Kidney epithelial cell (primary cell): ENCODE data around the gene PPP6R1. TPM values are rescaled to one million over a fixed set of nuclear protein-coding genes. Genes with fewer than 3 reads are reported as not detected.

Experiments
- DNase-seq: peaks from one replicate; pipeline ENCODE4 v3.0.0-alpha.2; 2010; ENCODE audit warnings: low read depth
- H3K27me3 ChIP-seq: 2 replicates; pipeline ENCODE4 v1.6.0; 2011; ENCODE audit warnings: low read length; ENCODE audit not compliant: control insufficient read depth, insufficient read depth
- H3K36me3 ChIP-seq: 2 replicates; pipeline ENCODE4 v1.5.1; 2011; ENCODE audit warnings: low read length; ENCODE audit not compliant: control insufficient read depth, insufficient read depth
- H3K4me3 ChIP-seq: 2 replicates; pipeline ENCODE4 v1.5.1; 2011; ENCODE audit warnings: low read depth, mild to moderate bottlenecking, control low read depth, low read length
- total RNA-seq: library from RNA; depleted of rRNA; stranded (reverse); fragments of >200 nt; gene quantifications from 2 replicates; pipeline ENCODE4 v1.2.3, GENCODE V29; 2015
- TF ChIP-seq, protein P1 (sequence below): IDR thresholded peaks from 2 replicates; pipeline ENCODE4 v1.5.1; 2011; ENCODE audit warnings: mild to moderate bottlenecking, moderate library complexity, low read length, control low read depth, inconsistent platforms; ENCODE audit not compliant: insufficient read depth, poor library complexity, severe bottlenecking

PPP6R1 gene
- total RNA-seq, 1 donor from 2014 or later, result 41.5 TPM

- Histone ChIP-seq H3K27me3 (no peaks in the 10 kb centered on the region), H3K36me3 (peaks cover 2% of the 10 kb centered on the region), H3K4me3 (no peak overlapping the region)
- no peak for DNase-seq
- TF ChIP-seq, protein P1, sequence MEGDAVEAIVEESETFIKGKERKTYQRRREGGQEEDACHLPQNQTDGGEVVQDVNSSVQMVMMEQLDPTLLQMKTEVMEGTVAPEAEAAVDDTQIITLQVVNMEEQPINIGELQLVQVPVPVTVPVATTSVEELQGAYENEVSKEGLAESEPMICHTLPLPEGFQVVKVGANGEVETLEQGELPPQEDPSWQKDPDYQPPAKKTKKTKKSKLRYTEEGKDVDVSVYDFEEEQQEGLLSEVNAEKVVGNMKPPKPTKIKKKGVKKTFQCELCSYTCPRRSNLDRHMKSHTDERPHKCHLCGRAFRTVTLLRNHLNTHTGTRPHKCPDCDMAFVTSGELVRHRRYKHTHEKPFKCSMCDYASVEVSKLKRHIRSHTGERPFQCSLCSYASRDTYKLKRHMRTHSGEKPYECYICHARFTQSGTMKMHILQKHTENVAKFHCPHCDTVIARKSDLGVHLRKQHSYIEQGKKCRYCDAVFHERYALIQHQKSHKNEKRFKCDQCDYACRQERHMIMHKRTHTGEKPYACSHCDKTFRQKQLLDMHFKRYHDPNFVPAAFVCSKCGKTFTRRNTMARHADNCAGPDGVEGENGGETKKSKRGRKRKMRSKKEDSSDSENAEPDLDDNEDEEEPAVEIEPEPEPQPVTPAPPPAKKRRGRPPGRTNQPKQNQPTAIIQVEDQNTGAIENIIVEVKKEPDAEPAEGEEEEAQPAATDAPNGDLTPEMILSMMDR, result no peak
These were observed 13.3 kb upstream of the PPP6R1 start for GRCh38 chr19:55272142-55272541.

DNA sequence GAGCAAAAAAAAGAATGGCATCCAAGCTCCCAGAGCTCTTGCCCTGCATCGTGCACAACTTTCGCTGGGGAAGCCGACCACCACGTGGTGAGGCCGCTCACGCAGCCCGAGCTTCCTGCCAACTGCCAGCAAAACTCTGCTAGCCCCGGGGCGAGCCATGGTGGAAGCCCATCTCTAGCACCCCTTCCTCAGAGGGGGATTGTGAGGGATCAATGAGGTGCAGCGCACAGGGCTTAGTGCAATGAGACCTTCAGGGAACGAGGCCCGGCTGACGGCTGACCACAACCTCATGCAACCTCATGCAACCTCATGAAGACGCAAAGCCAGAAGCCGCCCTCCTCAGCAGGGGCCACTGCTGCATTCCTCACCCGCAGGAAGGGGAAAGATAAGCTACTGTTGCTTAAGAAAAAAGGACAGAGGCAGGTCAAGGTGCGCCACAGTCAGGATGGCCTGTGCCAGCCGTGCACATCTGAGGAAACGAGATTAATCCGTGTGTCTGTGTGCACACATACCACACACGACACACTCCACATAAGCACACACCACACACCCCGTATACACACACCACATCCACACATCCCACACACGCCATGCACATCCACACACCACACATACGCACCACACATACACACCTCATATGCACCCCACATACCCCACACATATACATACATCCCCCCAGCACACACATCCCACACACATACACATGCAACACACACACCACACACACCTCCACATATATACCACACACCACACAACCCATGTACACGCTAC is 11.5 kb upstream of the PPP6R1 start:
- no peak overlapping the region for H3K4me3 ChIP-seq
- DNase-seq, result no peak
- TF ChIP-seq, protein P1, result no peak
- H3K27me3 ChIP-seq, result no peaks in the 10 kb centered on the region
- H3K36me3 ChIP-seq, result peaks cover 2% of the 10 kb centered on the region

DNA sequence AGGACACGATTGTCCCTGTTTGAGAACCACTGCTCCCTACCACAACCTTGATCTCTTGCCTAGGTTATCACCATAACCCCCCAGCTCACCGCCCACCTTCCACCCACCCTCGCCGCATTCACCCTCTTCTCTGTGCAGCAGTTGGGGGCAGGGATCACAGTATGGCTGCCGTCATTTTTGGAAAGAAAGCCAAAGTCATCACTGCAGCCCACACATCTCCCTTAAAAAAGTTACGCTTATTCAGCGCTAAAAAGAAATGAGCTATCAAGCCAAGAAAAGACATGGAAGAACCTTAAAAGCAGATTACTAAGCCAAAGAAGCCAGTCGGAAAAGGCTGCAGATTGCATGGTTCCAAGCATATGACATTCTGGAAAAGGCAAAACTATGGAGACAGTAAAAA is 10.5 kb upstream of the PPP6R1 start:
- Histone ChIP-seq H3K4me3 (no peak overlapping the region), H3K27me3 (no peaks in the 10 kb centered on the region), H3K36me3 (peaks cover 2% of the 10 kb centered on the region)
- DNase-seq, result no peak
- TF ChIP-seq, protein P1, result no peak

DNA sequence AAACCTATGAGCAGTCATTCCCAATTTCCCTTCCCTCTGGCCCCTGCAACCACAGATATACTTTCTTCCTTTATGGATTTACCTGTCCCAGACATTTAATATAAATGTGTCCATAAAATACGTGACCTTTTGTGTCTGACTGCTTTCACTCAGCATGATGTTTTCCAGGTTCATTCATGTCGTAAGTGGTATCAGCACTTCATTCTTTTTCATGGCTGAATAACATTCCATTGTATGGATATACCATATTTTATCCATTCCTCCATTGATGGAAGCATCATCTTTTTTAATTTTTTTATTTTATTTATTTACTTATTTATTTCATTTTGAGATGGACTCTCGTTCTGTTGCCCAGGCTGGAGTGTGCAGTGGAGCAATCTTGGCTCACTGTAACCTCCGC is 8.0 kb upstream of the PPP6R1 start:
- no peaks in the 10 kb centered on the region for H3K36me3 ChIP-seq
- no peak for DNase-seq
- no peaks in the 10 kb centered on the region for H3K27me3 ChIP-seq
- H3K4me3 ChIP-seq, result no peak overlapping the region
- TF ChIP-seq, protein P1, result no peak

- DNase-seq, result no peak
- Histone ChIP-seq H3K36me3 (no peaks in the 10 kb centered on the region), H3K27me3 (no peaks in the 10 kb centered on the region), H3K4me3 (no peak overlapping the region)
- TF ChIP-seq, protein P1, result no peak
These were observed 7.6 kb upstream of the PPP6R1 start for GRCh38 chr19:55266404-55266803.

GRCh38 chr19:55265723-55266386 is 7.0 kb upstream of the PPP6R1 start:
- H3K27me3 ChIP-seq, result no peaks in the 10 kb centered on the region
- TF ChIP-seq, protein P1, result no peak
- no peak for DNase-seq
- no peak overlapping the region for H3K4me3 ChIP-seq
- no peaks in the 10 kb centered on the region for H3K36me3 ChIP-seq
